ENCODE data around the gene TSC2.

The TSC2 gene

GRCh38 chr16:2071454-2072202 is 23.8 kb downstream of the TSC2 start:
- Histone ChIP-seq H3K27me3 (ENCODE audit: control insufficient read depth, insufficient read depth, low read length, poor library complexity, severe bottlenecking) (no peaks in the 10 kb centered on the region), H3K27ac (ENCODE audit: insufficient read depth, low read depth, low read length, poor library complexity, severe bottlenecking) (no peak overlapping the region), H3K9me3 (ENCODE audit: control insufficient read depth, low read length) (no peaks in the 10 kb centered on the region), H3K4me3 (ENCODE audit: insufficient read depth, low read depth, low read length) (no peak overlapping the region), H3K4me1 (ENCODE audit: control insufficient read depth, insufficient read depth, low read length) (no peaks in the 10 kb centered on the region), H3K36me3 (ENCODE audit: control insufficient read depth, insufficient read depth, low read length) (peaks cover 20% of the 10 kb centered on the region)
- 94% methylated on average over 34 of the region's 34 CpGs for WGBS, 2 experiments

DNA sequence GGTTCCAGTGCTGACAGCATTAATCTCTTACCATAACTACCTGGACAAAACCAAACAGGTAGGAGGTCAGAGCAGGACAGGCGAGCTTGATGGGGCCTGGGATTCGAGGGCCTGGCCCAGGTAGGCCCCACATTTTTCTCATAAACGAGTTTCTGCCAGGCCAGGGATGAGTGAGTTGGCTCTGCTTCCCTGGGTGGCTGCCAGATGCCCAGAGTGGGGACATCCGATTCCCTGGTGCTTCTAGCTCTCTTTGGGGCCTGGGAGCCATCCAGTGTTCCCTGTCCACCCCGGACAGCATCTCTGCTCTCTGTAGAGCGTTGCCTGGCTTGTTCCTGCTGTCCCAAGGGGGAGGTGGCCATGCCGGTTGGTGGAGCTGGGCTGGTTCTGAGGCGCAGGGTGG is 25.1 kb downstream of the TSC2 start:
- no peak overlapping the region for H3K27ac ChIP-seq (ENCODE audit: insufficient read depth, low read depth, low read length, poor library complexity, severe bottlenecking)
- 94 to 95% methylated on average over 8 of the region's 8 CpGs for WGBS, 2 experiments
- H3K36me3 ChIP-seq (ENCODE audit: control insufficient read depth, insufficient read depth, low read length) = peaks cover 16% of the 10 kb centered on the region
- H3K4me3 ChIP-seq (ENCODE audit: insufficient read depth, low read depth, low read length) = no peak overlapping the region
- no peaks in the 10 kb centered on the region for H3K27me3 ChIP-seq (ENCODE audit: control insufficient read depth, insufficient read depth, low read length, poor library complexity, severe bottlenecking)
- no peaks in the 10 kb centered on the region for H3K9me3 ChIP-seq (ENCODE audit: control insufficient read depth, low read length)
- no peaks in the 10 kb centered on the region for H3K4me1 ChIP-seq (ENCODE audit: control insufficient read depth, insufficient read depth, low read length)

DNA sequence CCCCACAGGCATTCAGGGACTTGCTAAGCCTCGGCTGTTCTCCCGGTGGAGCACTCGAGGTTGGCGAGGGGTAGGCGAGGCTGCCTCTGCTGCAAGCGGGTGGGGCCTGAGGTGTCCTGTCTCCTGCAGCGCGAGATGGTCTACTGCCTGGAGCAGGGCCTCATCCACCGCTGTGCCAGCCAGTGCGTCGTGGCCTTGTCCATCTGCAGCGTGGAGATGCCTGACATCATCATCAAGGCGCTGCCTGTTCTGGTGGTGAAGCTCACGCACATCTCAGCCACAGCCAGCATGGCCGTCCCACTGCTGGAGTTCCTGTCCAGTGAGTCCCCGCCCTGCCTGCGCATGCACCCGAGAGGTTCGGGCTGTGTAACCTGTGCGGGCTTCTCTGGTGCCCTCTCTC is 26.3 kb downstream of the TSC2 start:
- Histone ChIP-seq H3K4me3 (ENCODE audit: insufficient read depth, low read depth, low read length) (no peak overlapping the region), H3K9me3 (ENCODE audit: control insufficient read depth, low read length) (no peaks in the 10 kb centered on the region), H3K4me1 (ENCODE audit: control insufficient read depth, insufficient read depth, low read length) (no peaks in the 10 kb centered on the region), H3K27me3 (ENCODE audit: control insufficient read depth, insufficient read depth, low read length, poor library complexity, severe bottlenecking) (no peaks in the 10 kb centered on the region), H3K36me3 (ENCODE audit: control insufficient read depth, insufficient read depth, low read length) (peaks cover 20% of the 10 kb centered on the region), H3K27ac (ENCODE audit: insufficient read depth, low read depth, low read length, poor library complexity, severe bottlenecking) (no peak overlapping the region)
- 94 to 96% methylated on average over 20 of the region's 20 CpGs for WGBS, 2 experiments

GRCh38 chr16:2075631-2076030 is 27.8 kb downstream of the TSC2 start:
- 96 to 97% methylated on average over 24 of the region's 24 CpGs for WGBS, 2 experiments
- H3K27me3 ChIP-seq (ENCODE audit: control insufficient read depth, insufficient read depth, low read length, poor library complexity, severe bottlenecking) = no peaks in the 10 kb centered on the region
- H3K27ac ChIP-seq (ENCODE audit: insufficient read depth, low read depth, low read length, poor library complexity, severe bottlenecking) = no peak overlapping the region
- H3K4me3 ChIP-seq (ENCODE audit: insufficient read depth, low read depth, low read length) = no peak overlapping the region
- no peaks in the 10 kb centered on the region for H3K9me3 ChIP-seq (ENCODE audit: control insufficient read depth, low read length)
- no peaks in the 10 kb centered on the region for H3K4me1 ChIP-seq (ENCODE audit: control insufficient read depth, insufficient read depth, low read length)
- H3K36me3 ChIP-seq (ENCODE audit: control insufficient read depth, insufficient read depth, low read length) = peaks cover 26% of the 10 kb centered on the region

DNA sequence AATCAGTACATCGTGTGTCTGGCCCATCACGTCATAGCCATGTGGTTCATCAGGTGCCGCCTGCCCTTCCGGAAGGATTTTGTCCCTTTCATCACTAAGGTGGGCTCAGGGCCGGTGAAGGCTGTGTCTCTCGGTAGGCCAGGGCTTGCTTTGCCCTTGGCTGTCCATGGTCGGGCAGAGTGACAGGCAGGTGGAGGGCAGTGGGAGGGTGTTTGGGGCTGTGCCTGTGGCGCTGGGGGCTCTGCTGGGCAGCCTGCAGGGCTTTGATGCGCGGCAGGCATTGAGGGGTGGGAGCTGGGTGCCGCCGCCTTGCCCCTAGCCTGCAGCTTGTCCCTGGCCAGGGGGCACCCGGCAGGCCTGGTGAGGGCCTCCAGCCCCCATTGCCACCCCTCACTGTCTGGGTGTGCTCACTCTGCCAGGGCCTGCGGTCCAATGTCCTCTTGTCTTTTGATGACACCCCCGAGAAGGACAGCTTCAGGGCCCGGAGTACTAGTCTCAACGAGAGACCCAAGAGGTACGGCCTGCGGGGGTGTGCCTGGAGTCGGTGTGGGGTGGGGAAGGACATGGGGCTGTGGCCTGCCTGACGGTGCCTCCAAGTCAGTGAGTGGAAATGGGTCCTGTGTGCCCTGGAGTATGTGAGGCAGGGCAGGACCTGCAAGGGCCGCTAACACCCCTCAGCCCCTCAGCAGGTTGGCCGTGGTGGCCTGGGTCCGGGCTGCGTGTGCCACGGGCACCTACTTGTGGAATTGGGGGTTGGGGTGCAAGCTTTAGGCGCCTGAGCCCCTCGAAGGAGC is 28.5 kb downstream of the TSC2 start:
- no peaks in the 10 kb centered on the region for H3K9me3 ChIP-seq (ENCODE audit: control insufficient read depth, low read length)
- 96% methylated on average over 28 of the region's 28 CpGs for WGBS, 2 experiments
- no peak overlapping the region for H3K27ac ChIP-seq (ENCODE audit: insufficient read depth, low read depth, low read length, poor library complexity, severe bottlenecking)
- H3K4me1 ChIP-seq (ENCODE audit: control insufficient read depth, insufficient read depth, low read length) = no peaks in the 10 kb centered on the region
- H3K36me3 ChIP-seq (ENCODE audit: control insufficient read depth, insufficient read depth, low read length) = peaks cover 26% of the 10 kb centered on the region
- H3K4me3 ChIP-seq (ENCODE audit: insufficient read depth, low read depth, low read length) = no peak overlapping the region
- no peaks in the 10 kb centered on the region for H3K27me3 ChIP-seq (ENCODE audit: control insufficient read depth, insufficient read depth, low read length, poor library complexity, severe bottlenecking)

DNA sequence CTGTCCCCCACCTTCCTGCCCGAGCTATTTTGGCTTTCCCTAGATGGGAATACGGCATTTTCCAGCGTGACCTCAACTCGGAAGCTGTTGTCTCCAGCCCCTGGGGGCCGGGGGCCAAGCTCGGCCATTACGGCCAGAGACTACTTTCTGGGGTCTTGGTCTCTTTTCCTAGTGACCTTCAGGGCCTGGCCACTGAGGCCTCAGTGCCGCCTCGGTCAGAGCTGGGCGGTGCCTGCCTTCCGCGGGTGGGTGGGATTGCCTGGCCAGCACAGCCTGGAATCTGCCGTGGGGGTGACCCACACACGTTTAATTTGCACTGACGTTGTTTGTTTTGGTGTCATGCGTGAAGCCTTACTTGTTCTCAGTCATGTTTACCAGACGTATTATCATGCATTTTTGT is 29.2 kb downstream of the TSC2 start:
- no peak overlapping the region for H3K4me3 ChIP-seq (ENCODE audit: insufficient read depth, low read depth, low read length)
- no peaks in the 10 kb centered on the region for H3K9me3 ChIP-seq (ENCODE audit: control insufficient read depth, low read length)
- H3K27ac ChIP-seq (ENCODE audit: insufficient read depth, low read depth, low read length, poor library complexity, severe bottlenecking) = no peak overlapping the region
- peaks cover 28% of the 10 kb centered on the region for H3K36me3 ChIP-seq (ENCODE audit: control insufficient read depth, insufficient read depth, low read length)
- H3K4me1 ChIP-seq (ENCODE audit: control insufficient read depth, insufficient read depth, low read length) = no peaks in the 10 kb centered on the region
- H3K27me3 ChIP-seq (ENCODE audit: control insufficient read depth, insufficient read depth, low read length, poor library complexity, severe bottlenecking) = no peaks in the 10 kb centered on the region
- WGBS, 2 experiments = 94 to 95% methylated on average over 17 of the region's 17 CpGs

- WGBS, 2 experiments = 94 to 97% methylated on average over 21 of the region's 21 CpGs
- Histone ChIP-seq H3K27me3 (ENCODE audit: control insufficient read depth, insufficient read depth, low read length, poor library complexity, severe bottlenecking) (no peaks in the 10 kb centered on the region), H3K9me3 (ENCODE audit: control insufficient read depth, low read length) (no peaks in the 10 kb centered on the region), H3K4me1 (ENCODE audit: control insufficient read depth, insufficient read depth, low read length) (no peaks in the 10 kb centered on the region), H3K36me3 (ENCODE audit: control insufficient read depth, insufficient read depth, low read length) (peaks cover 28% of the 10 kb centered on the region), H3K27ac (ENCODE audit: insufficient read depth, low read depth, low read length, poor library complexity, severe bottlenecking) (no peak overlapping the region), H3K4me3 (ENCODE audit: insufficient read depth, low read depth, low read length) (no peak overlapping the region)
These were observed 29.9 kb downstream of the TSC2 start for GRCh38 chr16:2077696-2078095.

DNA sequence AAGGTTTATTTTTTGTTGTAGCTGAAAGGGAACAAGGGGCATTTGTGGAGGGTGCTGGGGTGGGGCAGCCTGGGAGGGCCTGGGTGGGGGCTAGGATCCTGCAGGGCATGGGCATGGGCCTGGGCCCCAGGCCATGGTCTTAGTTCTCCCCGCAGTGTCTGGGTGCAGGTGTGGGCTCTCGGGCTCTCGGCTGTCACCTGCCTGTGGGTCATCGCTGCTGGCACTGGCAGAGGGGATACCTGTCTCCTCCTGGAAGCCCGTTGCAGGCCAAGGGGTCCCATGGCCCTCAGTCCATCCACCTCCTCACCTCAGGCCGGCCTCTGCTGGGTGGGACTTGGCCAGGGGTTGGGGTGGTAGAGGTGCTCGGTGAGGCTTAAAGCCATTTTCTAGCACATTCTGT is 30.3 kb downstream of the TSC2 start:
- H3K27ac ChIP-seq (ENCODE audit: insufficient read depth, low read depth, low read length, poor library complexity, severe bottlenecking) = no peak overlapping the region
- peaks cover 24% of the 10 kb centered on the region for H3K36me3 ChIP-seq (ENCODE audit: control insufficient read depth, insufficient read depth, low read length)
- H3K27me3 ChIP-seq (ENCODE audit: control insufficient read depth, insufficient read depth, low read length, poor library complexity, severe bottlenecking) = no peaks in the 10 kb centered on the region
- H3K4me1 ChIP-seq (ENCODE audit: control insufficient read depth, insufficient read depth, low read length) = no peaks in the 10 kb centered on the region
- H3K9me3 ChIP-seq (ENCODE audit: control insufficient read depth, low read length) = no peaks in the 10 kb centered on the region
- H3K4me3 ChIP-seq (ENCODE audit: insufficient read depth, low read depth, low read length) = no peak overlapping the region
- WGBS, 2 experiments = 95 to 99% methylated on average over 7 of the region's 7 CpGs

DNA sequence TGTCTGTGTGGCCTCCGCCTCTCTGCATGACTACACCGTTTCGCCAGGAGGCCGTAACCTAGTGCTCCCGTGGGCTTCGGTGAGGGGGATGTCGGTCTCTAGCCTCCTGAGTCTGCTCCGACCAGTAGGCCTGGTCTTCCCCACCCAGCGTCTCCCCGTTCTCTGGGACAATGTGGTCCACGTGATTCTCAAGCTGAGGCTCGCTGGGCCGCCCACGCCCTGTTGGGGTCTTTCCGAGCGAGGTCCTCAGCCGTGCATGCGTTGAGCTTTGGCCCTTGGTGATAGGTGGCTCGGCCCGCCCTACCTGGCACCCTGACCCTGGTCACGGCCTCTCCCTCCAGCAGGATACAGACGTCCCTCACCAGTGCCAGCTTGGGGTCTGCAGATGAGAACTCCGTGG is 30.9 kb downstream of the TSC2 start:
- Histone ChIP-seq H3K9me3 (ENCODE audit: control insufficient read depth, low read length) (no peaks in the 10 kb centered on the region), H3K4me1 (ENCODE audit: control insufficient read depth, insufficient read depth, low read length) (no peaks in the 10 kb centered on the region), H3K27me3 (ENCODE audit: control insufficient read depth, insufficient read depth, low read length, poor library complexity, severe bottlenecking) (no peaks in the 10 kb centered on the region), H3K27ac (ENCODE audit: insufficient read depth, low read depth, low read length, poor library complexity, severe bottlenecking) (no peak overlapping the region), H3K4me3 (ENCODE audit: insufficient read depth, low read depth, low read length) (no peak overlapping the region), H3K36me3 (ENCODE audit: control insufficient read depth, insufficient read depth, low read length) (peaks cover 23% of the 10 kb centered on the region)
- WGBS, 2 experiments = 95 to 96% methylated on average over 23 of the region's 23 CpGs

GRCh38 chr16:2079311-2079800 is 31.6 kb downstream of the TSC2 start:
- 96 to 97% methylated on average over 30 of the region's 30 CpGs for WGBS, 2 experiments
- peaks cover 23% of the 10 kb centered on the region for H3K36me3 ChIP-seq (ENCODE audit: control insufficient read depth, insufficient read depth, low read length)
- no peak overlapping the region for H3K27ac ChIP-seq (ENCODE audit: insufficient read depth, low read depth, low read length, poor library complexity, severe bottlenecking)

More at GRCh38 chr16:2079311-2079800, 31.6 kb downstream of the TSC2 start:
- H3K9me3 ChIP-seq (ENCODE audit: control insufficient read depth, low read length) = no peaks in the 10 kb centered on the region
- no peaks in the 10 kb centered on the region for H3K27me3 ChIP-seq (ENCODE audit: control insufficient read depth, insufficient read depth, low read length, poor library complexity, severe bottlenecking)
- H3K4me1 ChIP-seq (ENCODE audit: control insufficient read depth, insufficient read depth, low read length) = no peaks in the 10 kb centered on the region
- H3K4me3 ChIP-seq (ENCODE audit: insufficient read depth, low read depth, low read length) = no peak overlapping the region

Measured in ectodermal cell (in vitro differentiated cells).